Duodenal mucosa (tissue), 2 donors: ENCODE data around the gene KLC4.

Experiments
- H3K27ac ChIP-seq: one replicate; pipeline ENCODE4 v1.7.0; 2013; ENCODE audit warnings: low read depth, low read length
- H3K27me3 ChIP-seq, 2 donors: one replicate each; pipeline ENCODE4 v1.7.0; 2013; ENCODE audit warnings: low read length in 2 of 2, control low read depth in 1 of 2; ENCODE audit not compliant: insufficient read depth in 2 of 2, control insufficient read depth in 1 of 2
- H3K36me3 ChIP-seq, 2 donors: one replicate each; pipeline ENCODE4 v1.7.0; 2013; ENCODE audit warnings: low read length in 2 of 2, control low read depth in 1 of 2; ENCODE audit not compliant: insufficient read depth in 2 of 2, control insufficient read depth in 1 of 2
- H3K4me1 ChIP-seq, 2 donors: one replicate each; pipeline ENCODE4 v1.7.0; 2013; ENCODE audit warnings: low read length in 2 of 2, control low read depth in 1 of 2; ENCODE audit not compliant: insufficient read depth in 2 of 2, control insufficient read depth in 1 of 2
- H3K4me3 ChIP-seq, 2 donors: one replicate each; pipeline ENCODE4 v1.7.0; 2013; ENCODE audit warnings: low read length in 2 of 2, low read depth in 1 of 2
- H3K9ac ChIP-seq, 2 donors: one replicate each; pipeline ENCODE4 v1.7.0; 2013; ENCODE audit warnings: low read length in 2 of 2, low read depth in 1 of 2
- H3K9me3 ChIP-seq, 2 donors: one replicate each; pipeline ENCODE4 v1.7.0; 2013; ENCODE audit warnings: low read length in 2 of 2, control low read depth in 1 of 2; ENCODE audit not compliant: control insufficient read depth in 1 of 2

Gene KLC4

GRCh38 chr6:43059168-43060033 is at the start of gene KLC4, which contains the start of gene MRPL2:
TSS of gene KLC4 (plus strand) at chr6:43059631. CDS start at chr6:43061336, 1,705 bp downstream.
TSS of gene MRPL2 (minus strand) at chr6:43059434. CDS start at chr6:43059381, 53 bp downstream.
- Histone ChIP-seq H3K4me3 (peak within 1 kb of the TSS; percentile 88 to 92), H3K9me3 (no peaks in the 10 kb centered on the region), H3K36me3 (peaks cover 24 to 37% of the 10 kb centered on the region in 2 donors), H3K9ac (peak within 1 kb of the TSS; percentile 89 to 95), H3K27me3 (no peaks in the 10 kb centered on the region), H3K4me1 (peaks cover 15 to 26% of the 10 kb centered on the region in 2 donors), H3K27ac (peak within 1 kb of the TSS; percentile 91)

- H3K36me3 ChIP-seq = peaks cover 38 to 59% of the 10 kb centered on the region in 2 donors
- no peak overlapping the region for H3K9ac ChIP-seq
- H3K27ac ChIP-seq = no peak overlapping the region
- H3K9me3 ChIP-seq = no peaks in the 10 kb centered on the region
- H3K27me3 ChIP-seq = no peaks in the 10 kb centered on the region
- H3K4me3 ChIP-seq = no peak overlapping the region
- H3K4me1 ChIP-seq = peaks cover 22 to 28% of the 10 kb centered on the region in 2 donors
These were observed 48.2 kb upstream of the KLC4 start for GRCh38 chr6:43011207-43011606.

- H3K27ac ChIP-seq = no peak overlapping the region
- H3K4me3 ChIP-seq = peak overlapping the region in 1 of 2 donors; percentile 80
- H3K36me3 ChIP-seq = peaks cover 33 to 54% of the 10 kb centered on the region in 2 donors
- no peaks in the 10 kb centered on the region for H3K9me3 ChIP-seq
- H3K27me3 ChIP-seq = no peaks in the 10 kb centered on the region
- H3K9ac ChIP-seq = peak overlapping the region; percentile 73 to 76
- peaks cover 27 to 34% of the 10 kb centered on the region in 2 donors for H3K4me1 ChIP-seq
These were observed 47.1 kb upstream of the KLC4 start for GRCh38 chr6:43012364-43012763.

GRCh38 chr6:43013097-43013842 is 46.2 kb upstream of the KLC4 start:
- peak overlapping the region; percentile 73 to 76 for H3K9ac ChIP-seq
- peaks cover 27 to 34% of the 10 kb centered on the region in 2 donors for H3K4me1 ChIP-seq
- H3K27ac ChIP-seq = no peak overlapping the region
- H3K4me3 ChIP-seq = peak overlapping the region; percentile 80 to 87
- peaks cover 37 to 54% of the 10 kb centered on the region in 2 donors for H3K36me3 ChIP-seq
- no peaks in the 10 kb centered on the region for H3K9me3 ChIP-seq
- H3K27me3 ChIP-seq = no peaks in the 10 kb centered on the region

- peaks cover 36 to 54% of the 10 kb centered on the region in 2 donors for H3K36me3 ChIP-seq
- H3K27ac ChIP-seq = peak within 1 kb of the TSS; percentile 23
- H3K9ac ChIP-seq = peak within 1 kb of the TSS; percentile 73 to 84
- peaks cover 27 to 34% of the 10 kb centered on the region in 2 donors for H3K4me1 ChIP-seq
- H3K9me3 ChIP-seq = no peaks in the 10 kb centered on the region
- H3K27me3 ChIP-seq = no peaks in the 10 kb centered on the region
- peak within 1 kb of the TSS; percentile 87 to 95 for H3K4me3 ChIP-seq
These were observed 45.5 kb upstream of the KLC4 start, which contains the start of the genes KLHDC3 and MEA1 for GRCh38 chr6:43013843-43014433. TSS of gene KLHDC3 (plus strand) at chr6:43014249. CDS start at chr6:43017193, 2,944 bp downstream. TSS of gene MEA1 (minus strand) at chr6:43013946. CDS start at chr6:43013813, 133 bp downstream.

- H3K4me1 ChIP-seq = peaks cover 27 to 34% of the 10 kb centered on the region in 2 donors
- peak overlapping the region; percentile 23 for H3K27ac ChIP-seq
- H3K36me3 ChIP-seq = peaks cover 35 to 53% of the 10 kb centered on the region in 2 donors
These were observed 45.0 kb upstream of the KLC4 start for GRCh38 chr6:43014434-43014909.

GRCh38 chr6:43016176-43016942 is 43.1 kb upstream of the KLC4 start:
- Histone ChIP-seq H3K9me3 (no peaks in the 10 kb centered on the region), H3K9ac (no peak overlapping the region), H3K27ac (no peak overlapping the region), H3K4me3 (no peak overlapping the region), H3K27me3 (no peaks in the 10 kb centered on the region), H3K36me3 (peaks cover 33 to 39% of the 10 kb centered on the region in 2 donors), H3K4me1 (peaks cover 33 to 42% of the 10 kb centered on the region in 2 donors)

More at GRCh38 chr6:43014434-43014909, 45.0 kb upstream of the KLC4 start:
- Histone ChIP-seq H3K9ac (peak overlapping the region; percentile 66 to 84), H3K27me3 (no peaks in the 10 kb centered on the region), H3K4me3 (peak overlapping the region; percentile 87 to 95), H3K9me3 (no peaks in the 10 kb centered on the region)

GRCh38 chr6:43016943-43017334 is 42.5 kb upstream of the KLC4 start:
- Histone ChIP-seq H3K9me3 (no peaks in the 10 kb centered on the region), H3K36me3 (peaks cover 31 to 33% of the 10 kb centered on the region in 2 donors), H3K4me3 (no peak overlapping the region), H3K9ac (no peak overlapping the region), H3K27ac (no peak overlapping the region), H3K27me3 (no peaks in the 10 kb centered on the region), H3K4me1 (peaks cover 33 to 42% of the 10 kb centered on the region in 2 donors)

GRCh38 chr6:43019152-43019551 is 40.3 kb upstream of the KLC4 start:
- peaks cover 26 to 31% of the 10 kb centered on the region in 2 donors for H3K36me3 ChIP-seq
- H3K4me1 ChIP-seq = peaks cover 22 to 38% of the 10 kb centered on the region in 2 donors
- H3K9me3 ChIP-seq = no peaks in the 10 kb centered on the region
- H3K27me3 ChIP-seq = no peaks in the 10 kb centered on the region
- H3K27ac ChIP-seq = no peak overlapping the region
- no peak overlapping the region for H3K4me3 ChIP-seq
- H3K9ac ChIP-seq = no peak overlapping the region
